ENCODE results near the gene EEPD1.
"Not testable (repeated sequence)": the region's sequence is repeated elsewhere in the genome, so short reads cannot be mapped to it uniquely, and the experiment has no call there.

The EEPD1 gene

GRCh38 chr7:36321284-36321683, 168.2 kb downstream of the EEPD1 start:
- DNase-seq (ENCODE audit: low spot score) = not testable (repeated sequence)

- DNase-seq (ENCODE audit: low spot score) = no peak
Measured at GRCh38 chr7:36336390-36336789, 183.3 kb downstream of the EEPD1 start.

- DNase-seq (ENCODE audit: low spot score) = no peak
Measured at GRCh38 chr7:36338256-36338655, 185.2 kb downstream of the EEPD1 start.

- DNase-seq (ENCODE audit: low spot score) = no peak
Measured at GRCh38 chr7:36343548-36343947, 190.5 kb downstream of the EEPD1 start.

GRCh38 chr7:36344622-36345021, 191.6 kb downstream of the EEPD1 start:
- DNase-seq (ENCODE audit: low spot score) = no peak

- DNase-seq (ENCODE audit: low spot score) = no peak
Measured at GRCh38 chr7:36346260-36346831, 193.3 kb downstream of the EEPD1 start.

GRCh38 chr7:36348256-36348655, 195.2 kb downstream of the EEPD1 start:
- no peak for DNase-seq (ENCODE audit: low spot score)

GRCh38 chr7:36348771-36349170, 195.7 kb downstream of the EEPD1 start:
- DNase-seq (ENCODE audit: low spot score) = no peak

GRCh38 chr7:36349626-36350025, 196.6 kb downstream of the EEPD1 start:
- DNase-seq (ENCODE audit: low spot score) = no peak

Data from COLO829 (cell line).